ENCODE measurements around the gene IRAK1.

IRAK1 gene

DNA sequence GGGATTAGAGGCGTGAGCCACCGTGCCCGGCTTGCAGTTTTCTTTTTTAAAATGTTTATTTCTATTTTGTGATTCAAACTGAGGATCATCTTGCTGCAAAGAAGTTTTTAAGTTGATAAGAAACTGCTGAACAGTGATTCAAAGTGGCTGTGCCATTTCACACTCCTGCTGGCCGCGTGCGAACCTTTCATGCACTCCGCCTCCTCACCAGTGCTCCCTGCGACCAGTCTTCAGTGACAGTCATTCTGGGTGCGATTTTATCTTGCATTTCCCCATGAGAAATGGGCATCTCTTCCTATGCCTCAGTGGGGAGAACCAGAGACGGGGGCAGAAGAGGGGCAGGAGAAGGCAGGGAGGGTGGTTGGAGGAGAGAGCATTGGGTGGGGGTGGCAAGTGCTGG lies 25.7 kb downstream of the IRAK1 start:
- DNase-seq = no peak

DNA sequence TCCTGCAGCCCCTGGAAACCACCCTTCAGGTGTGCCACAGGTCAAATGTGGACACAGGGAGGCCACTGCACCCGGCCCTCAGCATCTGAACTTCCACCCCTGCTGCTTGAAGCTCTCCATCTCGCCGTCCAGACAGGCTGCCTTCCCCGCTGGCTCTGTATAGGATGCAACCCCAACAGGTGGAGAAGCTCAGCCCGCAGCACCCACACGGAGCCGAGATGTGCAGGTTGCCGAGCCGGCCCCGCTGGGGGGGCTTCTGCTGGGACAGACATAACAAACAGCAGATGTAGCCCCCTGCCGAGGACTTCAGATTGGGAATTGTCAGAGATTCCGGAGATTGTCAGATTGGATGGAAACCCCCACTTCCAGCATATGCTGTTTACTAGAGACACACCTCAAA lies 26.6 kb downstream of the IRAK1 start:
- DNase-seq = no peak

DNA sequence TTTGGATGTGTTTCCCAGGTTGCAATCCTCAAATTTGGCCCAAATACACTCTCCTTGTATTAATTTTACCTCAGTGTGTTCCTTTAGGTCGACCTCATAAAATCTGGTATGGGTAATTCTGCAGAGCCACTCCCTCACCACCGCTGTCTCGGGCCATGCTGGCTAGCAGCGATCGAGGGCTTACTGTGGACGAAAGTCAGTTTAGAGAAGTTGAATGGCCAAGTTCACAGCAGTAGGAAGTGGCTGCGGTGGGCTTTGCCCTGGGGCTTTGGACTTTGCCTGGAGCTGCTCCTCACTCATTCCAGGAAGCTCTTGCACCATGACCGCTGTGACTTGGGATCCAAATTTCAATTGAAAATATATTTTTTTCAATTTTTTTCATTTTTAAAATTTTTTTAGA lies 27.5 kb downstream of the IRAK1 start:
- no peak for DNase-seq

DNA sequence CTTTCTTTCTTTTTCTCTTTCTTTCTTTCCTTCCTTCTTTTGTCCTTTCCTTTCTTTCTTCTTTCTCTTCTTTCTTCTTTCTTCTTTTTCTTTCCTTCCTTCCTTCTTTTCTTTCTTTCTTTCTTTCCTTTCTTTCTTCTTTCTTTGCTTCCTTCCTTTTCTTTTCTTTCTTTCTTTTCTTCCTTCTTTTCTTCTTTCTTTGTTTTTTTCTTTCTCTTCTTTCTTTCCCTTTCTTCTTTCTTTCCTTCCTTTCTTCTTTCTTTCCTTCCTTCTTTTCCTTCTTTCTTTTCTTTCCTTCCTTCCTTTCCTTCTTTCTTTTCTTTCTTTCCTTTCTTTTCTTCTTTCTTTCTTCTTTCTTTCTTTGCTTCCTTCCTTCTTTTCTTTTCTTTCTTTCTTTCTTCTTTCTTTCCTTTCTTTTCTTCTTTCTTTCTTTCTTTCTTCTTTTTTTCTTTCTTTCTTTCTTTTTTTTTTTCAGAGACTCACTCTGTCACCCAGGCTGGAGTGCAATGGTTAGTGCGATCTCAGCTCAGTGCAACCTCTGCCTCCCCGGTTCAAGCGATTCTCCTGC lies 28.6 kb downstream of the IRAK1 start:
- no peak for DNase-seq

DNA sequence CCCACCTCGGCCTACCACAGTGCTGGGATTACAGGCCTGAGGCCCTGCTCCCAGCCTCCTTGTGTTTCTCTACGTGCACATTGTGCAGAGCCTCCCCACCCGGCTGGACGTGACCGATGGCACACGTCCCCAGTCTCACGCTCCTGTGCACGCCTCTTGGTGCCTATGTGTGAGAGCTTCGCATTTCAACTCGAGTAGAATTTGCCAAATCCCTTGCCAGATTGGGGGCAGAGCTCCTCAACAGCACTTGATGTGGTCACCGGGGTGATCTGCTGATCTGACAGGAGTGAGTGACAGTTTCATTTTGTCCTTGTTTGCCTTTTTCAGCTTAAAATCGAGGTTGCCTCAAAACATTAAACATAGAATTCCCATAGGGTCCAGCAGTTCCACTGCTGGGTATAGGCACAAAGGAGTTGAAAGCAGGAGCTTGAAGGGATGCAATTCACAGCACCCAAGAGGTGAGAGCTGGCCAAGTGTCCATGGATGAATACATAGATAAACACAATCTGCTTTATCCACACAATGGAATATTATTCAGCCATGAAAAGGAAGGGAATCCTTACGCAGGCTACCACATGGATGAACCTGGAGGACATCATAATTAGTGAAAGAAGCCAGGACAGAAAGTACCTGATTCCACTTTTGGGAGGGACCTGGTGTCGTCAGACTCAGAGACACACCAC lies 29.6 kb downstream of the IRAK1 start:
- no peak for DNase-seq

DNA sequence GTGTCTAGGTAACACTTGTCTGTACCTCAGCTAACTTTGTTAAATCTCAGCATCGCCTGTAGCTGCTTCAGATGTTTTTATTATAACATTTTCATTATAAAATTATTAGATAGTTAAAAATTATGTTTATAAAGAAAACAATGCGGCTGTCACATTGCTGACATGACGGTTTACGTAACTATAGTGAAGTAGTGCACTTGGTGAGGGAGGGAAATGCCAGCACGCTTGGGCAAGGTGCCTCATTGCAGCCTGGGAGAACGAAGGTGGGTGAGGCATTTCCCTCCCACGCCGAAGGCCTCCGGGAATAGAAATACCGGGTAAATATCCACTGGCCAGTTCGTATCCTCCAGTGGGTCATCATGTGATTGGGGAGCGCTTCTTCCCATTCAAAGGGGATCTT lies 31.2 kb downstream of the IRAK1 start:
- DNase-seq = no peak

DNA sequence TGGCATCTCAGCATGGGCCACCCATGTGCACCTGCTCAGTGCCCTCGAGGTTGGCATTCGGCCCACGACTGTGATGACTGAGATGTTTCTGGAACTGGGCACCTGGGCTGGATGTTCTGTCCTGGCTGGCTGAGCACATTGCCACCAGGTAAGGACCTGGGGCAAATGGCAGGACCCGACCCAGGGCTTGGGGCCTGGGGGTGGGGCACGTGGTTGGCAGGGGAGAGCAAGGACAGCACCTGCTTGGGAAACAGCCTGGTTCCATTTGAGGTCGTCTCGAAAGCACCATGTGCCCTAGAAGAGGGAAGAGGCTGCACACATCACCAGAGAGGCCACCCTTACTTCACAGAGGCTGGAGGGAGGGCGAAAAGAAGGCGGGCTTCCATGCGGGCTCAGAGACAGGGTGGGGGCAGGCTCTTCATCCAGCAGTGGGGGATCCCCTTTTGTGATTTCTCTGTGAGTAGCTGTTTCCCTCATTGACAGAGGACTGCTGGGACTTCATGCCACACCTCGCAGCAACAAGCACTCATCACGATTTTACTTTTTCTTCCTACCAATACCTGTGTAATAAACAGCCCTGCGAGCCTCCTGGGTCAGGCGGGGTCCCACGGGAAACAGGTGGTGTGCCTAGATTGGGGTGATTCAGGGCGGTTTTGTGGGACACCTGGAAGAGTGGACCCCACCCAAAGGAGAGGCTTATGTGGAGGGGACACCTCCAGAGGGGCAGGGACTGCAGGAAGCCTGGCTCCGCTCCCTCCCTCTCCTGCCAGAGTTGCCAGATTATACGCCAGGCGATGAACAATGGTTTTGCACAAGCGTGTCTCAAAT lies 35.1 kb downstream of the IRAK1 start:
- peak in 1 of 2 donors; percentile 38 for DNase-seq

DNA sequence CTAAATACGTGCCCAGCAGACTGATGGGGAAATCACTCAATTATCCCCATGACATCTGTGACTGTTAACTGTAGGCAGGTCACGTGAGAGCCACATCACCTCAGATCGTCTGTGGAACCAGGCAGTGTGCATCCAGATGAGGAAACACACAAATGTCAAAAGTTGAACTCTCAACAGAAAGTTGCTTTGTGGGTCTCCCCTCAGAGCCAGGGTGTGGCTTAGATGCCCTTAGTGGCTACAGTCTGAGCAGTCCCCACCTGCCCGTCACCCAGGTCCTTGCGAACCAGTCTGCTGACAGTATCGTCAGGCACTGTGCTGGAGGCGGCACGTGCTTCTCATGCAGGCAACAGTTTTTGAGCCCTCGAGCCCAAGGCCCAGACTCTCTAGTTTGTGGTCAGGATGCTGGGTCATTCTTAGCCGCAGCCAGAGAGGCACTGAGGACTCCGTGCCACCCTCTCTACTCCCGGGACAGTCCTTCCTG lies 36.3 kb downstream of the IRAK1 start:
- DNase-seq = no peak

DNA sequence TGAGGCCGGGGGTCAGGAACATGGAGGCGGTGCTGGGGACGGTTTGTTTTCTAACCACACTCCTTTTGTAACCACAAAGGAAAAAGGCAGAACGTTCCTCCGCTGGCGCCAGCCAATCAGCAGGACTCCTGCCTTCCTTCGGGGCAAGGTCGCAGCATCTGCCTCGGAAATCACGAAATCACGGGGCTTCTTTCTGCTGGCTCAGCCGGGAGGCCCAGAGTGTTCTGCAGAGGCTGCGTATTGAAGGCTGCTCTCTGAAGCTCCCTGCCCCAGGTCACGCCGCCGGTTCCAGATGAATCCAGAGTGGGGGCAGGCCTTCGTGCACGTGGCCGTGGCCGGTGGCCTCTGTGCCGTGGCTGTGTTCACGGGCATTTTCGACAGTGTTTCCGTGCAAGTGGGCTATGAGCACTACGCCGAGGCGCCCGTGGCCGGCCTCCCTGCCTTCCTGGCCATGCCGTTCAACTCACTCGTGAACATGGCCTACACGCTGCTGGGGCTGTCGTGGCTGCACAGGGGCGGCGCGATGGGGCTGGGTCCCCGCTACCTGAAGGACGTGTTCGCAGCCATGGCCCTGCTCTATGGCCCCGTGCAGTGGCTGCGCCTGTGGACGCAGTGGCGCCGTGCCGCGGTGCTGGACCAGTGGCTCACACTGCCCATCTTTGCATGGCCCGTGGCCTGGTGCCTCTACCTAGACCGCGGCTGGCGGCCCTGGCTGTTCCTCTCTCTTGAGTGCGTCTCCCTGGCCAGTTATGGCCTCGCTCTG lies 37.8 kb downstream of the IRAK1 start:
- DNase-seq = peak; percentile 50 to 60

DNA sequence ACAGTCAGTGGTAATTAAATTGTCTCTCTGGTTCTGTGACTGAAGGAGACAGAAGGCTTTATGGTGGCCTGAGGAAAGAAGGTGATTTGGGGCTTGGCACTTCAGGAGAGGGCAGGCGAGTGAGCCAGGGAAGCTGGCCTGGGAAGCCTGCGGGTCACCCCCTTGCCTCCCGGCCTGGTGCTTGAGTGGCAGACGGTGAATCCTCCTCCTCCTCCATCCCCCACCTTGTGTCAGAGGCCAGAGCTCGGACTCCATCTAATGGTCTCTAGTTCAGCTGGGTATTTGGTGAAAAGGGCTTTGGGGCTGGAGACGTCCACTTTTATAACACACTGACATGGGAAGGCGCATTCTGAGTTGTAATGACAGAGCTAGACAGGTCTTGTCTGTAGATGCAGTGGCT lies 38.5 kb downstream of the IRAK1 start:
- DNase-seq = no peak

DNA sequence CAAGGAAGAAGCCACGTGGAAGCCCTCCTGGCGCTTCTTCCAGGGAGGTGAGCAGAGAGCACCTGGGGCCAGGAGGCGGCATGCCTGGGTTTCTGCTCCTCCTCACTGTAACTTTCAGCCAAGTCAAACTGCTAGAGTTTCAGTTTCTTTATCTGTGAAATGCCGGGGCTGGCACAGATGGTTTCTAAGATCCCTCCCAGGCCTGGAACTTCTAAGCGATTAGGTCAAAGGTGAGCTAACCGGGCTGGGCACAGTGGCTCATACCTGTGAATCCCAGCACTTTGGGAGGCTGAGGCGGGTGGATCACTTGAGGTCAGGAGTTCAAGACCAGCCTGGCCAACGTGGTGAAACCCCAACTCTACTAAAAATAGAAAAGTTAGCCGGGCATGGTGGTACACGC lies 39.3 kb downstream of the IRAK1 start:
- DNase-seq = peak in 1 of 2 donors; percentile 28

DNA sequence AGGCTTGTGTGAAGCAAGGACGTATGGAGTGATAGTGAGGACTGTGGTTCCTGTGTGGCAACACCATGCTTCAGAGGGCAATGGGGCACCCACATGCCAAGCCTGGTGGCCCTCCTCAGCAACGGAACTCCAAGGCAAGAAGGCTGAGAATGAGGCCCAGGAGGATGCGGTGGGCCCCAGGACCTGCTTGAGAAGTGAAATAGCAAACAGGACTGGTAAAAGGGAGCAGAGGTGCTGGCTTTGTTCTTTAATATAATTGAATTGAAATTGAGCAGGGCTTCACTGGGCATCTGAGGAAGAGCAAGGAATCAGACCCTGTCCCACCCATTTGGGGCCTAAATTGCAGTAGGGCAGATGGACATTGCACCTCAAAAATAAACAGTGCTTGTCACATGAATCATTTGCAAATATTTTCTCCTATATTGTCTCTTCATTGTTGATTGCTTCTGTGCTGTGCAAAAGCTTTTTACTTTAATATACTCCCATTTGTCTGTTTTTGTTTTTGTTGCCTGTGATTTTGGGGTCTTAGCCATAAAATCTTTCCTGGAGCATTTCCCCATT lies 44.9 kb downstream of the IRAK1 start:
- DNase-seq = no peak

DNA sequence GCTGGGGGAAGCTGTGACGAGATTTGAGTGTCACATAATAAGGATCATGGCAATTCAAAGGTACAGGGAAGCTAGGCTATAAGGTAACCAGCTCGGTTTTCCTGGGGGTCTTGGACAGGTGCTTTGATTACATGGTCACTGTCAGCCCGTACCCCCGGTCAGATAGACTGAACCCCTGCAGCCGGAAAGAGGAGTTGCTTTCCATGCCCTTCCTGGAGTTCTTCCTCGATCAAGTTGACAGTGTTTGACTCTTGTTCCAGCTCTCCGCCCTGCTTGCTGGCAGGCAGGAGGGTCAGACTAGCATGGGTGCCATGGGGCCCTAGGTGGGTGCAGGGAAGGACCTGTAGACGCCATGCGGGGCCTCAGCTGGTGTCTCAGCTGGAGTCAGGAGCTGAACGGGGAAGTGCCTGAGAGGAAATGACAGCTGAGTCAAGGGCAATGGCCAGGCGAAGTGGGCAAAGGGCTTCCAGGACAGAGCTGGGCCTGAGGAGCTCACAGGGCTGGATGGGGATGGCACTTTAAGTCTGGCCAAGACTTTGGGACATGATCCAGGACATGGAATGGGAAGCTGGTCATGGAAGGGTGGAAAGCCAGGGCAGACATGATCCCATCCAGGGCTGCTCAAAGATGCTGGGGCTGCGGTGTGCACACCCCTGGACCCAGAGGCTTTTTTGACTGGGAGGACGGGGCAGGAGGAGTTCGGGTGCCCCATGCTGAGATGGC lies 45.5 kb downstream of the IRAK1 start:
- no peak for DNase-seq

DNA sequence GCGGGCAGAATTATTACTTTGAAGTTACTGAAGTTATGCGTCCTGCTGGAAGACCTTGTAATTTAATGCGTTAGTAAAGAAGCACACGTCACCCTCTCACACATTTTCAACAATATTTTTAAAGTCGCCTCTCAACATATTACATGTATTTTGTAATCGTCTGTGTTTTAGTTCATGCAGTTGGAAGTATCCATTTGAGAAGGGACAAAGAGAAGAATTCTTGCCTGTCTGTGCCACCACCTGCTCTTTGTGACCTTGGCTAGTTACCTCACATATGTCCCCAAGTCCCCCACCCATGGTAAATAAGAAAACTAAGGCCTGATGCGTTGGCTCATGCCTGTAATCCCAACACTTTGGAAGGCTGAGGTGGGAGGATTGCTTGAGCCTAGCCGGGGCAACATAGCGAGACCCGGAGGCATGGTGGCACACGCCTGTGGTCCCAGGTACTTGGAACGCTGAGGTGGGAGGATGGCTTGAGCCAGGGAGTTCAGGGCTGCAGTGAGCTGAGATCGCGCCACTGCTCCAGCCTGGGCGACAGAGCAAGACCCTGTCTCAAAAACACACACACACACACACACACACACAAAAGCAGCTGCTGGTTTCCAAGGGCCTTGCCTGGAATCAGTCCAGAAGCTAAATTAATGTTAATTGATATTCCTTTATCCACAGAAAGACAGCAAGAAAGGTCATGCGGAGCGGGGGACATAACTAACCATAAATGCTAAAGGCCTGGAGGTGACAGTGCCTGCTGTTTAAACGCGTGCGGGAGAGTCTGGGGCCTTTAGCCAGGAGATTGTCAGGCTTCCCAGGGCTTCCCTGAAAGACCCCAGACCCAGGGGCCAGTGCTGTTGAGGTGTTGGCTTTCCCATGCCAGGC lies 46.3 kb downstream of the IRAK1 start:
- DNase-seq = no peak

DNA sequence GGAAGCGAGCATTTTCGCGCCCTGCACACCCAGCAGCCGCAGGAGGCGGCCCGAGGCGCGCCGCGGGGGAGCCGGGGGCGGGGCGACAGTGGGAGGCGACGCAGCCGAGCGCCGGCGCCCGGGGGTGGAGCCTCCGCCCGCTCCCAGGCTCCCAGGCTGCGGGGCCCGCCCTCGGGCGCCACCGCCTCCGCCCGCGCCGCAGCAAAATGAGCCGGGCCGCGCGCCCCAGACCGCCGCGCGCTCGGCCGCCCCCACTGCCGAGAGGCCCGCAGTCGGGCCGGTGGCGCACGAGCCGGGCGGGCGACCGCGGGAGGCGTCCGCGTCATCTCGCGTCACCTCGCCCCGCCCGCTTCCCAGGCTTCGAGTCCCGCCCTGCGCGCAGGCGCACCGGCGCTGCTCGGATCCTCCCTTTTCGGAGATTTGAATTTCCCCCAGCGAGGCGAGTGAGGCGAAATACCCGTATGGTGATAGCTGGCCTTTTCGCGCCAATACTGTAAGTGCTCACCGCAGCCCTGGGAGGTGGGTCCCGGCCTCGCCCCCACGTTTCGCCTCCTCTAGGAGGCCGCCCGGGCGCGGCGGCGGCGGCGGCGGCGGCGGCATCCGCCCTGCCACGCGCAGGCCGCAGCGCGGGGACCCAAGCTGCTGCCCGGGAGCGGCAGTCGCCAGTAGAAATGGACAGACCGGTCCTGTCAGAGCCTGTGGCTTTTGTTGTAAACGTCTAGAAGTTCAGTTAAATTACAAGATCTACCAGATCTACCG lies 47.2 kb downstream of the IRAK1 start, which contains the start of gene TMEM187:
Gene TMEM187, plus strand, starts transcription at position 387 of the 759 bp plus-strand sequence. CDS start 9,309 bp downstream, outside the sequence.
- DNase-seq = peak; percentile 86

DNA sequence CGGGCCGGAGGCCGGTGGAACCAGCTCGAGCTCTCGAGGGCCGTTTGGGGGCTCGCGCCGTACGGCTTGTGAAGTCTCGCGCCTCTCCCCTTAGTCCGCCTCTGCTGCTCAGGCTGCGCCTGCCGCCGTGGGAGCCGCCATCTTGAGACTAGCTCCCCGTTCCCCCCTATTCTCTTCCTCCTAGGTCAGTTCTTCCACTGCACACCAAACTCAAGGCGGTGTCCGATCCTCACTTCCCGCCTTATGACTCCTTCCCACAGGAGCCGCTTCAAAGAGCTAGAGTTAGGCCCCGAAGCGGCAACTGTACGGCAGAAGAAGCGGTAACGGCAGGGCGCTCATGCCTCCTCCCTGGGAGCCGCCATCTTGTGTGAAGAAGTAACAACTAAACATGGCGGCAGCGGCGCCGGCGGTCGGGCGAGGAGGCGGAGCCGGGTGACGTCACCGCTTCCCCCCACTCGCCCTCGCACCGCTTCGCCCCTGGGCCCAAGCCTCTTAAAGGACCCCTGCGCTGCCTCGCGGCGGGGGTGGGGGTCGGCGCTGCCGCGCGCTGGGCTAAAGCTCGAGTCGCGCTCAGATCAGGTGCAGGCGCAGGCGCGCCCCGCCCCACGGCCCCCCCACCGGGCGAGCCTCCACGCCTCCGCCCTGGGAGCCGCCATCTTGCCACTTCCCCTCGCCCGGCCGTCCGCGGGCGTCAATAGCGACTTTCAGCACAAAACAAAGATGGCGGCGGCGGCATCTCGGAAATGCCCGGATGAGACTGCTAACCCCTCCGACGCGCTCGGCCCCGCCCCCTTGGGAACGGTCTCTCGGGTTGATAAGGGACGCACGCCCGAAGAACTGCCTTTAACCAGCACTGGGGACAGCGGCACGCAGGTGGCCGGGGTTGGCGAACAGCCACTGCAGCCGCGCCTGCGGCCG lies 48.0 kb downstream of the IRAK1 start, which contains the start of gene HCFC1:
Gene HCFC1, minus strand, starts transcription at position 369 of the 918 bp plus-strand sequence. CDS start 978 bp downstream, outside the sequence.
- DNase-seq = peak; percentile 92 to 93

DNA sequence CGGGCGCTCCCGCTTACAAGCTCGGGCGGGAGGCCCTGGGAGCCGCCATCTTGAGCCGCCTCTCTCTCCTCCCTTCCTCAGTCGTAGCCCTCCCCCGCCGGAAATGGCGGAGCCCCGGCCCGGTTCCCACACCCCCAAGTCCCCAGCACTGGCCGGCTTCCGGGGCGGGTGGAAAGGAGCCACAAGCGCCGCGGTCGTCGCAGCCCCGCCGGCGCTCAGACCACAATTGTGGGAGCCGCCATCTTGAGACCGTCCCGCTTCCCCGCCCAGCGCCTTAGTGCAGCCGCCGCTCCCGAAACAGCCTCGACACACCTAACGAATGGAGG lies 48.6 kb downstream of the IRAK1 start:
- peak; percentile 87 to 89 for DNase-seq

DNA sequence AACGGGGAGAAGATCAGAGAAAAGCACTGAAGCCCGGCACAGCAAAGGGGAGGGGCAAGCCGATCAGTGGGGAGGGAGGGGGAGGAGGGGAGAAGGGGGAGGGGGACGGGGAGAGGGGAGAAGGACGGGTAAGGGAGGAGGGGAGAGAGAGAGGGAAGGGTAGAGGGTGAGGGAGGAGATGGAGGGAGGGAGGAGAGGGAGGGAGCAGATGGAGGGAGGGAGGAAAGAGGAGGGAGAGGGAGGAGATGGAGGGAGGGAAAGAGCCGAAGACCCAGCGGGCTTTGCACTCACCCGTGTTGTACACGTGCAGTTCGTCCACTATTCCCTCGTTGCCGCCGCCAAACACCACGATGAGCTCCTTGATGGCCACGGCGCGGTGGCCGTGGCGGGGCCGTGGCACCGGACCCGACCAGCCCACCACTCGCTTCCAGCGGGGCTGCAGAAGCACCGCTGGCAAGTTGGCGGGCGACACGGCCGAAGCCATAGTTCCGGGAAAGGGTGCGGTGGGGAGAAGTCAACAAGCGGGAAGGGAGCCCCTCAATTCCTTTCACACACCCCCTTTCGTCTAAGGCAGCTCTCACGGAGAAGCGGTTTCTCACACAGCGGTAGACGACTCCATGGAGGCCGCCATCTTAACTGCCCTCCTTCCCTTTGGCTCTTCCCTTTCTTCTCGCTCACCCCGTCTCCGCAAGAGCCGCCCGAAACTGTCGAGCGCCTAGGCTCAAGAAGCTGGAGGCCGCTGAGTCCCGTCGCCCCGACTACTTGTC lies 49.2 kb downstream of the IRAK1 start:
- peak; percentile 38 to 39 for DNase-seq

Measured in activated CD4-positive, alpha-beta T cell treated with anti-CD3 and anti-CD28 coated beads for 4 hours (primary cell).